Type B pancreatic cell (in vitro differentiated cells): Measurements from ENCODE around the gene RAB34. TPM values are rescaled to one million over a fixed set of nuclear protein-coding genes. Genes with fewer than 3 reads are reported as not detected.

Source experiments
- DNase-seq: peaks from one replicate; pipeline ENCODE4 v3.0.0; 2021; ENCODE audit warnings: mixed read lengths; ENCODE audit not compliant: unreplicated experiment; ENCODE audit errors: extremely low spot score
- H3K27ac Mint-ChIP-seq: 2 replicates; pipeline ENCODE4 v1.8.0; 2021; ENCODE audit warnings: mild to moderate bottlenecking, mixed read lengths
- H3K27me3 Mint-ChIP-seq: 2 replicates; pipeline ENCODE4 v1.8.0; 2021; ENCODE audit warnings: mixed read lengths
- H3K36me3 Mint-ChIP-seq: 2 replicates; pipeline ENCODE4 v1.8.0; 2021; ENCODE audit warnings: mixed read lengths
- H3K4me1 Mint-ChIP-seq: one replicate; pipeline ENCODE4 v1.8.0; 2021; ENCODE audit warnings: mixed read lengths; ENCODE audit not compliant: unreplicated experiment
- H3K4me3 Mint-ChIP-seq: 2 replicates; pipeline ENCODE4 v1.8.0; 2021; ENCODE audit warnings: mild to moderate bottlenecking, mixed read lengths
- H3K9me3 Mint-ChIP-seq: 2 replicates; pipeline ENCODE4 v1.8.0; 2021; ENCODE audit warnings: mixed read lengths
- CTCF ChIP-seq: fragments of 200-600 bp; sonication (generic); conservative IDR thresholded peaks from 2 replicates; pipeline ENCODE4 v1.5.0; 2021; ENCODE audit warnings: antibody characterized with exemption, mild to moderate bottlenecking
- total RNA-seq: library from RNA; stranded (reverse); gene quantifications from 2 replicates; pipeline ENCODE4 v1.2.1, GENCODE V29; 2021; ENCODE audit warnings: low replicate concordance

The RAB34 gene
- total RNA-seq, 1 donor from 2014 or later, result 133 TPM

GRCh38 chr17:28712032-28712704 lies 5.5 kb downstream of the RAB34 start:
- Mint-ChIP-seq H3K9me3 (no peaks in the 10 kb centered on the region), H3K27ac (peak overlapping the region; percentile 87)

GRCh38 chr17:28711723-28712031 lies 6.0 kb downstream of the RAB34 start, which contains the start of gene PROCA1:
PROCA1 (minus strand) TSS chr17:28711888; CDS start chr17:28711660, 228 bp downstream.
- peak; percentile 77 for DNase-seq
- peaks cover 21% of the 10 kb centered on the region for H3K36me3 Mint-ChIP-seq
- H3K9me3 Mint-ChIP-seq, result no peaks in the 10 kb centered on the region
- no peak for TF ChIP-seq CTCF
- peak within 1 kb of the TSS; percentile 97 for H3K27ac Mint-ChIP-seq
- peak within 1 kb of the TSS; percentile 97 for H3K4me3 Mint-ChIP-seq
- H3K27me3 Mint-ChIP-seq, result no peaks in the 10 kb centered on the region
- peaks cover 20% of the 10 kb centered on the region for H3K4me1 Mint-ChIP-seq

More at GRCh38 chr17:28712032-28712704, 5.5 kb downstream of the RAB34 start:
- TF ChIP-seq CTCF, result no peak
- peaks cover 18% of the 10 kb centered on the region for H3K4me1 Mint-ChIP-seq
- peak overlapping the region; percentile 97 for H3K4me3 Mint-ChIP-seq
- no peak for DNase-seq
- H3K27me3 Mint-ChIP-seq, result no peaks in the 10 kb centered on the region
- peaks cover 21% of the 10 kb centered on the region for H3K36me3 Mint-ChIP-seq

- peaks cover 20% of the 10 kb centered on the region for H3K4me1 Mint-ChIP-seq
- DNase-seq, result peak; percentile 98
- peaks cover 21% of the 10 kb centered on the region for H3K36me3 Mint-ChIP-seq
- peak overlapping the region; percentile 97 for H3K4me3 Mint-ChIP-seq
- no peaks in the 10 kb centered on the region for H3K27me3 Mint-ChIP-seq
- TF ChIP-seq CTCF, result no peak
- no peaks in the 10 kb centered on the region for H3K9me3 Mint-ChIP-seq
- H3K27ac Mint-ChIP-seq, result peak overlapping the region; percentile 97
Measured at GRCh38 chr17:28710861-28711722, 6.6 kb downstream of the RAB34 start.

- Mint-ChIP-seq H3K4me1 (peaks cover 14% of the 10 kb centered on the region), H3K36me3 (peaks cover 5% of the 10 kb centered on the region), H3K4me3 (no peak overlapping the region), H3K27me3 (no peaks in the 10 kb centered on the region), H3K27ac (peak overlapping the region; percentile 13), H3K9me3 (no peaks in the 10 kb centered on the region)
- DNase-seq, result no peak
- no peak for TF ChIP-seq CTCF
Measured at GRCh38 chr17:28707339-28707720, 10.3 kb downstream of the RAB34 start.

DNA sequence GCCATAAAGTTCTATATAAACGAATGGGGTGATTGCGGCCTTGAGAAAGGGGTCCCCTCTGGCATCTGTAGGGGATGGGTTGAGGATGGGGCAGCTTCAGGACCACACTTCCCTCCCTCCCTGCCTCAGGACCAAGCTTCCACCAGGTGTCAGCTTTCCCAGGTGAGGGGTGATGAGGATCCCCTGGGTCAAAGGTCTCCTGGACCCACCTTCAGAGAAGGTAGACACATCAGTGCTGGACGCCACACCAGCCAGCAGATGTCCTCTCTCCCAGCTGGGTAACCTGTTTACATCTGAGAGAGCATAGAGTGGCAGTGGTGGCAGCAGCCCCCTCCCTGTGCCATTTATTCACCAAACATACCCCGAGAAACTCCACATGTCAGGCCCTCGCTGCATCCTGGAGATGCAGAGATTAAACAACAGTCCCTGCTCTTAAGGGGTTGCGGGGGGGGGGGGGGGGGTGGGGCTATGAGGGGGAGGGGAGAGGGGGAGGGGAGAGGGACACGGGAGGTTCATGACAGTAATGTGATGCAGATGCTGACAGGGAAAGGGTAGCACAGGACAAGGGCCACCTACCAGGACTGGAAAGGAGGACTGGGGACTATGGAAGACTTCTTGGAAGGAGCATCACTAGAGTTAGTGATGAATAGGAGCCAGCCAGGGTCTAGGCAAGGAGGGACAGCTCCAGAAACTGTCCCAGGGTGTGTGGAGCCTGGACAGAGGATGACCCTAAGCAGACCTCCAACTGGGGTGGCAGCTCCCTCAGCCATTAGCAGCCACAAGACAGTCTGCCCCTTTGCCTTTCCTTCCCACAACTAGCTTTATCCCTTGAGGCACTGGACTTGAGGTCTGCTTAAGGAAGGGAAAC lies 11.0 kb downstream of the RAB34 start:
- H3K4me3 Mint-ChIP-seq, result no peak overlapping the region
- no peak for TF ChIP-seq CTCF
- H3K36me3 Mint-ChIP-seq, result peaks cover 7% of the 10 kb centered on the region
- H3K9me3 Mint-ChIP-seq, result no peaks in the 10 kb centered on the region
- no peaks in the 10 kb centered on the region for H3K27me3 Mint-ChIP-seq
- no peak for DNase-seq
- peaks cover 13% of the 10 kb centered on the region for H3K4me1 Mint-ChIP-seq
- H3K27ac Mint-ChIP-seq, result no peak overlapping the region
